ENCODE results near the gene ADAMTS17.

The ADAMTS17 gene

GRCh38 chr15:99963096-99963825 lies 378.5 kb downstream of the ADAMTS17 start:
- H3K36me3 ChIP-seq (ENCODE audit: control insufficient read depth, insufficient read depth, low read length), result no peaks in the 10 kb centered on the region
- no peak overlapping the region for H3K9ac ChIP-seq (ENCODE audit: low read depth, low read length)
- H3K4me1 ChIP-seq (ENCODE audit: control insufficient read depth, insufficient read depth, low read length), result no peaks in the 10 kb centered on the region
- H3K4me3 ChIP-seq (ENCODE audit: low read depth, low read length), result no peak overlapping the region
- no peaks in the 10 kb centered on the region for H3K27me3 ChIP-seq (ENCODE audit: control insufficient read depth, insufficient read depth, low read length)
- no peaks in the 10 kb centered on the region for H3K9me3 ChIP-seq (ENCODE audit: control insufficient read depth, insufficient read depth, low read length)

- H3K4me3 ChIP-seq (ENCODE audit: low read depth, low read length), result no peak overlapping the region
- H3K36me3 ChIP-seq (ENCODE audit: control insufficient read depth, insufficient read depth, low read length), result no peaks in the 10 kb centered on the region
- no peaks in the 10 kb centered on the region for H3K27me3 ChIP-seq (ENCODE audit: control insufficient read depth, insufficient read depth, low read length)
- H3K9ac ChIP-seq (ENCODE audit: low read depth, low read length), result no peak overlapping the region
- H3K4me1 ChIP-seq (ENCODE audit: control insufficient read depth, insufficient read depth, low read length), result no peaks in the 10 kb centered on the region
- H3K9me3 ChIP-seq (ENCODE audit: control insufficient read depth, insufficient read depth, low read length), result no peaks in the 10 kb centered on the region
Measured at GRCh38 chr15:99962006-99962561, 379.7 kb downstream of the ADAMTS17 start.

GRCh38 chr15:99961011-99961441 lies 380.7 kb downstream of the ADAMTS17 start:
- Histone ChIP-seq H3K4me1 (ENCODE audit: control insufficient read depth, insufficient read depth, low read length) (no peaks in the 10 kb centered on the region), H3K9ac (ENCODE audit: low read depth, low read length) (no peak overlapping the region), H3K9me3 (ENCODE audit: control insufficient read depth, insufficient read depth, low read length) (no peaks in the 10 kb centered on the region), H3K4me3 (ENCODE audit: low read depth, low read length) (no peak overlapping the region), H3K36me3 (ENCODE audit: control insufficient read depth, insufficient read depth, low read length) (no peaks in the 10 kb centered on the region), H3K27me3 (ENCODE audit: control insufficient read depth, insufficient read depth, low read length) (no peaks in the 10 kb centered on the region)

GRCh38 chr15:99959326-99959725 lies 382.4 kb downstream of the ADAMTS17 start:
- no peaks in the 10 kb centered on the region for H3K27me3 ChIP-seq (ENCODE audit: control insufficient read depth, insufficient read depth, low read length)
- no peaks in the 10 kb centered on the region for H3K9me3 ChIP-seq (ENCODE audit: control insufficient read depth, insufficient read depth, low read length)
- no peak overlapping the region for H3K4me3 ChIP-seq (ENCODE audit: low read depth, low read length)
- H3K36me3 ChIP-seq (ENCODE audit: control insufficient read depth, insufficient read depth, low read length), result no peaks in the 10 kb centered on the region
- no peak overlapping the region for H3K9ac ChIP-seq (ENCODE audit: low read depth, low read length)
- no peaks in the 10 kb centered on the region for H3K4me1 ChIP-seq (ENCODE audit: control insufficient read depth, insufficient read depth, low read length)

GRCh38 chr15:99958426-99959097 lies 383.2 kb downstream of the ADAMTS17 start:
- Histone ChIP-seq H3K36me3 (ENCODE audit: control insufficient read depth, insufficient read depth, low read length) (no peaks in the 10 kb centered on the region), H3K4me3 (ENCODE audit: low read depth, low read length) (no peak overlapping the region), H3K9ac (ENCODE audit: low read depth, low read length) (no peak overlapping the region), H3K9me3 (ENCODE audit: control insufficient read depth, insufficient read depth, low read length) (no peaks in the 10 kb centered on the region), H3K4me1 (ENCODE audit: control insufficient read depth, insufficient read depth, low read length) (no peaks in the 10 kb centered on the region), H3K27me3 (ENCODE audit: control insufficient read depth, insufficient read depth, low read length) (no peaks in the 10 kb centered on the region)

- H3K27me3 ChIP-seq (ENCODE audit: control insufficient read depth, insufficient read depth, low read length), result no peaks in the 10 kb centered on the region
Measured at GRCh38 chr15:99957642-99958013, 384.1 kb downstream of the ADAMTS17 start.

GRCh38 chr15:99956820-99957641 lies 384.7 kb downstream of the ADAMTS17 start:
- no peaks in the 10 kb centered on the region for H3K9me3 ChIP-seq (ENCODE audit: control insufficient read depth, insufficient read depth, low read length)
- H3K4me1 ChIP-seq (ENCODE audit: control insufficient read depth, insufficient read depth, low read length), result no peaks in the 10 kb centered on the region
- H3K27me3 ChIP-seq (ENCODE audit: control insufficient read depth, insufficient read depth, low read length), result no peaks in the 10 kb centered on the region
- H3K9ac ChIP-seq (ENCODE audit: low read depth, low read length), result no peak overlapping the region
- H3K4me3 ChIP-seq (ENCODE audit: low read depth, low read length), result no peak overlapping the region
- H3K36me3 ChIP-seq (ENCODE audit: control insufficient read depth, insufficient read depth, low read length), result no peaks in the 10 kb centered on the region

More at GRCh38 chr15:99957642-99958013, 384.1 kb downstream of the ADAMTS17 start:
- Histone ChIP-seq H3K4me1 (ENCODE audit: control insufficient read depth, insufficient read depth, low read length) (no peaks in the 10 kb centered on the region), H3K4me3 (ENCODE audit: low read depth, low read length) (no peak overlapping the region), H3K36me3 (ENCODE audit: control insufficient read depth, insufficient read depth, low read length) (no peaks in the 10 kb centered on the region), H3K9me3 (ENCODE audit: control insufficient read depth, insufficient read depth, low read length) (no peaks in the 10 kb centered on the region), H3K9ac (ENCODE audit: low read depth, low read length) (no peak overlapping the region)

GRCh38 chr15:99956022-99956775 lies 385.6 kb downstream of the ADAMTS17 start:
- H3K9me3 ChIP-seq (ENCODE audit: control insufficient read depth, insufficient read depth, low read length), result no peaks in the 10 kb centered on the region
- no peaks in the 10 kb centered on the region for H3K27me3 ChIP-seq (ENCODE audit: control insufficient read depth, insufficient read depth, low read length)
- H3K4me1 ChIP-seq (ENCODE audit: control insufficient read depth, insufficient read depth, low read length), result no peaks in the 10 kb centered on the region
- H3K4me3 ChIP-seq (ENCODE audit: low read depth, low read length), result no peak overlapping the region
- H3K36me3 ChIP-seq (ENCODE audit: control insufficient read depth, insufficient read depth, low read length), result no peaks in the 10 kb centered on the region
- no peak overlapping the region for H3K9ac ChIP-seq (ENCODE audit: low read depth, low read length)

- Histone ChIP-seq H3K9me3 (ENCODE audit: control insufficient read depth, insufficient read depth, low read length) (no peaks in the 10 kb centered on the region), H3K36me3 (ENCODE audit: control insufficient read depth, insufficient read depth, low read length) (no peaks in the 10 kb centered on the region), H3K4me3 (ENCODE audit: low read depth, low read length) (no peak overlapping the region), H3K9ac (ENCODE audit: low read depth, low read length) (no peak overlapping the region), H3K27me3 (ENCODE audit: control insufficient read depth, insufficient read depth, low read length) (no peaks in the 10 kb centered on the region), H3K4me1 (ENCODE audit: control insufficient read depth, insufficient read depth, low read length) (no peaks in the 10 kb centered on the region)
Measured at GRCh38 chr15:99955532-99955931, 386.2 kb downstream of the ADAMTS17 start.

GRCh38 chr15:99955181-99955525 lies 386.6 kb downstream of the ADAMTS17 start:
- Histone ChIP-seq H3K9me3 (ENCODE audit: control insufficient read depth, insufficient read depth, low read length) (no peaks in the 10 kb centered on the region), H3K9ac (ENCODE audit: low read depth, low read length) (no peak overlapping the region)

More at GRCh38 chr15:99955181-99955525, 386.6 kb downstream of the ADAMTS17 start:
- H3K4me1 ChIP-seq (ENCODE audit: control insufficient read depth, insufficient read depth, low read length), result no peaks in the 10 kb centered on the region
- H3K4me3 ChIP-seq (ENCODE audit: low read depth, low read length), result no peak overlapping the region
- no peaks in the 10 kb centered on the region for H3K27me3 ChIP-seq (ENCODE audit: control insufficient read depth, insufficient read depth, low read length)
- no peaks in the 10 kb centered on the region for H3K36me3 ChIP-seq (ENCODE audit: control insufficient read depth, insufficient read depth, low read length)
